GM21723 (cell line): ENCODE results near the gene TBX4.
"Not testable (repeated sequence)": the region's sequence is repeated elsewhere in the genome, so short reads cannot be mapped to it uniquely, and the experiment has no call there.

ENCODE experiments used
- ATAC-seq: cut with Tn5 transposase; IDR thresholded peaks from one replicate; pipeline ENCODE4 v1.9.1; 2021; ENCODE audit warnings: mild to moderate bottlenecking, moderate library complexity; ENCODE audit not compliant: unreplicated experiment

Gene TBX4

DNA sequence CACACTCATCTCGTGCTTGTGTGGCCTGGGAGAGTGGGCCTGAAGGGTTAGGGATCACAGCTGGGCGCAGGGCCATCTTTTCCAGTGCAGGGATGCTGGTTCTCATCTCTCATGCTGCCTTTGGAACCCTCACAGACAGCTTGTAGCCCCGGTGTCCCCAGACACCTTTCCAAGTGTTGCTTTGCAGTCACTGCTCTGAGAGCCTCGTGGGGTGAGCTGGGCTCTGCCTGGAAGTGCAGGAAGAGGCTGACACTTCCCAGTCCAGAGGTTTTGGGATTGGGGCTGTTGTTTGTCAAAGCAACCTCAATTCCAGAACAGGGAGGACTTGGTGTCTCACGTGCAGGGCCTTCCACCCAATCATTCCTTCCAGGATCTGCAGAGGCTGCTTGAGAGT is 28.2 kb downstream of the TBX4 start:
- no peak for ATAC-seq

DNA sequence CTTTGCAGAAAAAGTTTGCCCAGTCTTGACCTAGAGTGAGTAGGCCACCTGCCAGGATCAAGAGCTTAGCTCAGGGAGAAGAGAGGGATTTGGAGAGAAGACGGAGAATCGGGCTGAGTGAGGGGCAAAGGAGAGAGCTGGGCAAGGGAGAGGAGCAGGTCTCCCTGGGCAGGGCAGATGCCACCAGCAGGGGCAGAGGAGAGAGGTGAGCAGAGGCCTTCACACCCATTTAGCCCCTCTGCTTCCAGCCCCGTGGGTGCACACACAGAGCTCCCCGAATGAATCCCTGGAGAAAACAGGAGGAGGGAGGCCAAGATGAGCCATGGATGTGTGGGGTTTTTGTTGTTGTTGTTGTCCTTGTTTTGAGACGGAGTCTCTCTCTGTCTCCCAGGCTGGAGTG is 29.2 kb downstream of the TBX4 start:
- no peak for ATAC-seq

DNA sequence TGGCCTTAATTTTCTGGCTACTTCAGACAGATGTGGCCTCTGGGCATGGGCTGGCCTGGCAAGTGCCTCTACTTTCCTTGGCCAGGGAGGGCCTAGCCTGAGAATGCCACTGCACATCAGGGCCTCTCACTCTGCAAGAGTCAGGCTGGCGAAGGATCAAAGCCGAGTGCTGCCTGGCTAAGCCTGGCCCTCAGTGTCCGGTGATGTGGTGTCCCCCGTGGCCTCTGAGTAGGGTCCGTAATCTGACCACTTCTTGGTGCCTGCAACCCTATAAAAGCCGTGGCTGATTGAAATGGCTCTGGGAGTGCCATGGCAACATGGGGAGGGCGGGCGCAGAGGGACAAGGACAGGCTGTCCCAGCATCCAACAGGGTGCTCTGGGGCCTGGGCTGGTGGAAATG is 30.2 kb downstream of the TBX4 start:
- ATAC-seq, result no peak

DNA sequence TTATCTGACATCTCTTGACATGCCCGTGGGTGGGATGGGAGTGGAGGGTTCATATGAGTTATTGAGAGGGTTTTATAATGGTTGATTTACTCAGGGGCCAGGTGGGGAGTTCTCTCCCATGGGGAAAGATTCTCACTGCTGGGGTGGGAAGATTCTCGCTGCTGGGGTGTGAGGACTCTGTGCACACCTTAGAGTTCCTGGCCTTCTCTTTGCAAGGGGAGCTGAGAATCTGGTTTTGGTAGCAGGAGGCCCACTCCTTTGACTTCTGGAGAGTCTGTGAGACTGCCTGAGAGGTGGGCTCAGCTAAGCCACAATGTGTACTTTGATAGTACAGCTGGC is 31.5 kb downstream of the TBX4 start:
- ATAC-seq, result no peak

DNA sequence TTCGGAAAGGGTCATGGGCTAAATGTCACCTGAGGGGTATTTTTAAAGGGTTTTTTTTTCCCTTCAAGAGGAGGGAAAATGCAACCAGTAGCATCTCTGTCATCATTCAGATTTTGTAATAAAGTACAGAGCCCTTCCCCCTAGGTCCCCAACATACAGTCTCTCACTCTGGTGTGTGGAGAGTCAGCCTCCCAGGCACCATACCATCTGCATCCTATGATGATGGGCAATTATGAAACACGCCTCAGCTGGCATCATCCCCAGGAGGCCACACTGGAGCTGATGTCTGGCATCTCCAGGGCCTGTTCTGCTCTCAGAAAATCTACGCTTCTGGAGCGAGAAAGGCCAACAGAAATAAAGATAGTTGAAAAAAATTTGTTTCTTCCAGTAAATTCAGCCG is 32.0 kb downstream of the TBX4 start:
- ATAC-seq, result no peak

DNA sequence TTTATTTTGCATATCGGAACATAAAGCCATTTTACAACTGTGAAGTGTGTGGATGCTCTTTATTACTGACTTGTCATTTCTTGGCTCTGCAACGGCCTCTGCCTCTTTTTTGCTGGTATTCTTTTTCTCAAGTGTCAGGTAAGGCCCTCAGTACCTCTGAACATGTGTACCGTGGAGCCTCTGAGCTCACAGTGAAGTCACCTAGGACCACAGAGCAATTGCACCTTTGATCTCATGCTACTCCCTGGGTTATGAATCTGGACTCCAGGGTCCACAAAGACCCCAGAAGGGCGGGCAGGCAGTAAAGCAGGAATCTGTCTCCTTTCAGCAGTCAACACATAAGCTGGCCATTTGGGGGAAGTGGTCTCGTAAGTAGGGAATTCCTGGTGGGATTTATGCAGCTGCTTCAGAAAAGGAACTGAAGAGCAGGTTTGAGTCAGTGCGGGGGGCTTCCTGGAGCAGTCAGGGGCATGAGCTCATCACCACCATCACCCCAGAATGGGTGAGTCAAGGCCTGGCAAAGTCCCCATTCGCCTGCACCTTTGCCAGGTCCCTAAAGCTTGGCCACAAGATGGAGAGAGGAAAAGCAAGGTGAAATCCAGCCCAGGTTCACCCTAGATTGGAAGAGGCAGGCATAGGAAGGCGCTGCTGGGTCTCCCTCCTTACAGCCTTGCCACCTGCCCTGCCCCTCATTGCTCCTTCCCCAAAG is 33.0 kb downstream of the TBX4 start:
- no peak for ATAC-seq

DNA sequence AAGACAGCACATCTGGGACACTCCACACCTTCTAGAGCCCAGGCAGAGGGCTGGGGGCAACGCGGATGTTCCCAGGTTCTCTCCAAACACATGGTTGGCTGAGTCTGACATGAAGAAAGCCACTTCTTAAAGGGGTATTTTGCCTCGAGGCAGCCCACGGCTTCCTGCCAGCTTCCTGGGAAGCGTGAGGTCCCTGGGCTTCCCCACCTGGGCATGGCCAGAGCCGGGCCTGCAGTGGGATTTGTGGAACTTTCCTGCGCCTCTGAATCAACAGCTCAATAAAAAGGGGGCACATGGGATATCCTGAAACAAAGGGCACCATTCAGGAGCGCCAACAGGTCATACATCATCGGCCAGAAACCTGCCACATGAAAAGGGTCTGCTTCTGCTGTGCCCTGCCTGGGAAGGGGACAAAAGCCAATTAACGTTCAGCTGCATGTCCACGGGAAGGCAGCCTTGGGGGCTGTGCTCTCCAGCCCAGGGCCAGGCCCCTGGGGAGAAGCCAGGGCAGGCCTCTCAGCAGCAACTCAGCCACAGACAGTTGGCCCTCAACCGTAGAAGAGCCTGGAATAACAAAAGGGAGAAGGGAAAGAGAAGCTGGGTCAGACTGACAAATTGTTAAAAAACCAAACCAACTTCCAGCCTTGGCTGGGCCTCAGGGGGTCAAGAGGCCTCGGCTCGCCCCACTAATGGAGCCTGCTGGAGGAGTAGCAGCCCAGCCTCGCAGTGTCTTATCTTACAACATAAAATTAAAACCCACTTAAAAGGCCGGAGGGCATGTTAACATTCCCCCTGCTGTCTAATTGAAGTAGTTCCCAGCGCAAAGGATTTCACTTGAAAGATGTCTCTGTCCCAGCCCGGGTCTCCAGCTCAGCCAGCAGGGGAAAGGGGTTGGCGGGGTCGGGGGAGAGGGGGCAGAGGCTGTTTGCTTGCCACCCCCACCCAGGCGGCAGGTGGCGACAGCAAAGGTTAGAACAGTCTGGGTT is 34.2 kb downstream of the TBX4 start:
- ATAC-seq, result no peak

DNA sequence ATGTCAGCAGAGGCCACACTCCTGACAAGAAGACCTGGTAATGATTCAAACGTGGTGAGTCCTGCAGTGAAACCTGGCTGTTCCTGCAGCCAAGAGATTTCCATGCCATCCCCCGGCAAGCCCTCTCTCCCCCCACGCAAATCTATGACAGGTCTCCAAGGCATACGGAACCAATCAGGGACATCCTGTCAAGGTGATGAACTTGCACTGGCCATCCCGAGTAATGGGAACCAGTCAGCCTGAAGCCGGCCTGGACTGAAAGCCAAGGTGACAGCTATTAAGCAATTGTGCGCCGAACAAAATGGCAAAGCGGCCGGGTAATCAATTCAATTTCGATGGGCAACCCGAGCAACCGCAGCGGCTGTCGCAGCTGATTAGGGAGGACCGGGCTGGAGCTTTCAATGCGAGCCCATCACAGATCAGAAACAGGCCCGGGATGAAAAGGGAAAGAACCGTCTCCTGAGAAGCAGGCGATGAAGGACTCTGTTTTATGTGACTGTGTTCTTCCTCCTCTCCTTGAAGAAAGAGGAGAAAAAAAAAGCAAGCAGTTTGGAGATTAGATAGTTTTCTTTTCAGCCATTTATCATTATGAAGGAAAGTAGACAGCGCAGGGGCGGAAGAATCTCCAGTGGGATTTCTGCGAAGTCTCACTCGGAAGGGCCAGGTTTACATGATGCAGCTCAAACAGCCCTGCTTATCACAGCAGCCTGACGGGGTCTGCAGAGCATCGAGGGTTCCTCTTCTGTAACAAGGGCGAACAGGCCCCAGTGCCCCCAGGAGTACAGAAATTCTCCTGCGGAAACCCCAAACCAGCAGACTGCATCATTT is 35.2 kb downstream of the TBX4 start:
- ATAC-seq, result no peak

DNA sequence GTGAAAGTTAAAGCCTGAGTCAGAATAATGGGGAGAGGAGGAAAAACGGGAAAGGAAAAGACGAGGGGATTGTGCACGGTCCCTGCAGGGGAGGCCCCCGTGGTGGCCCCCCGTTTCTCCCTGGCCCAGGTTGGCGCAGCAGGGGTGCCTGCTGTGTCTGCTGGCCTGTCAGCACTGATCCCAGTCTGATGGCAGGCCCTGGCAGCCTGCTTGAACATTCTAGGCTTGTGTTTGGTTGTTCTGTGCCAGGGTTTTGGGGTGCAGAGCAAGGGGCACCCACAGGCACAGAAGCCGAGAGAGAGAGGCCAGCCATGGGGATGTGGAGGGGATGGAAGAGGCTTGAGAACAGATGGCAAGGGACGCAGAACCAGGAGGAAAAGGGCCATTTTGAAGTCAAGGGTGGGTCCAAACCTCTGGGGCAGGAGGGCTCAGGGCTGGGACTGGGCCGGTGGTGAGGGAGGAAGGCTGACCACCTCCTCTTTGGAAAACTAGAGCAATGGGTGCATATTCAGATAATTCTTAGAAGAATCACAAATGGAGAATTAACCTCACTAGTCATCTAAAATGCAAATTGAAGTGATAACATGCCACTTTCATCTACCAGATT is 35.9 kb downstream of the TBX4 start:
- ATAC-seq, result no peak

DNA sequence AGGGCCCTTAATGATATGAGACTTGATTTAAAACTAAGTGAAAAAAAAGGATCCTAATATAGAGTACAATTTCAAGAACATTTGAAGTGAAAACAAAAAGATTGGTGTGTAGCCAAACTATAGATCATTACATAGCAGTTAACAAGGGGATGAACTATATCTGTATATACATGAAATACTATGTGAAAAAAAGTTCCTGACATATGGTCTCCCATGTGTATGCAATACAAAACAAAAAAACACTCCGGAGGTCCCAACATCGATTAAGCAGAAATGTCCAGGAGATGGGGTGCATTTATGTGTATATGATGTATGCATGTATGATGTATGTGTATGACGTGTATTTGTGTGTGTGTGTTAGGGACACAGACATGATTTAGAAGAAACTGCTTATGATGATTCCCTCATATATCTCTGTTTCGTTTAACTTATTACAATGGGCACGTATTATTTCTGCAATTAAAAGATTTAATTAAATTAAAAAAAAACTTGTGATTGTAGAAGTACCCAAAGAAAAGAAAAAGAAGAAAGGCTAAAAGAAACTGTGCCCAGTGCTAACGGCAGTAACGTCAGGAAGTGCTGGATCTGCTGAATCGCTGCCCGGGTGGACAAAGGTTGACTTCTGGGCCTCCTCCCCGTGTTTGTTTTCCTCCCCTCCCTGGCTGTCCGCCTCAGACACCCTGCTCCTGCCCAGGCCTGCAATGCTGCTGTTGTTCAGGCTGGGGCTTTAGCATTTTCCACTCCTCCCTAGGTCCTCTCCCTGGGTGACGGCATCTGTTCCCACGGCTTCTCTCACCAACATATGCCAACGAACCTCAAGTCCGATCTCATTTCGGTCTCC is 36.9 kb downstream of the TBX4 start:
- ATAC-seq, result no peak

DNA sequence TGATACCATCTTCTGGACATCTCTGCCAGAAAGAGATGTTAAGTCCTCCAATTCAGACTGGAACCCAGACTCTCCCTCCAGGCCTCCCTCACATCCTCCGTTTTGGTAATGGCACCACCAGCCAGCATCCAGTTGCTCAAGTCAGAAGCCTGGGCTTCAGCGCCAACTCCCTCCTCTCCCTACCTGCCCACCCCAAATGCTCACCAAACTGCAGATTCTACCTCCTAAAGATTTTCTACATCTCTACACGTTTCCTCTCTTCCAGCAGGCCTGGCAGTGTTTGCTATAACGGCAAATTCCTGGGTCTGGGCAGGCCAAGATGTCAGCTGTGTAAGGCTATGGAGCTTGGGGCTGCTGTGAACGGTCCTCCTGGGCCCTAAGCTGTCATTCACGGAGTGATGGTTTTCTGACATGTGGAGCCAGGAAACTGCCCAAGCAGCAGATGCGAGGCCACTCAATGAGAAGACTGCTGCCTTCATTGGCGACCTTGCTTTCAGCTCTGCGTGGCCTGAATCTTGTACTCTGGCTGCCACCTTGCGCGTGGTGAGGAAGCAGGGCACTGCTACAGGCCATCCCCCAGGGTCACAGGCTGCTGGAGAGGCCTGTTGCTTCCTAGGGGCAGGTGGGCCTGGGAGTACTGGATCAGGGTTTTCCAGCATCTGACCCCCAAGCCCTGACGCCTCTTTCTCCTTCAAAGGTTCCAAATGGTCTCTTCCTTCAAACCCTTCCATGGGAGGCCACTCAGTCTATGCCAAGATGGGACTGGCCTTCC is 37.7 kb downstream of the TBX4 start:
- ATAC-seq, result no peak

DNA sequence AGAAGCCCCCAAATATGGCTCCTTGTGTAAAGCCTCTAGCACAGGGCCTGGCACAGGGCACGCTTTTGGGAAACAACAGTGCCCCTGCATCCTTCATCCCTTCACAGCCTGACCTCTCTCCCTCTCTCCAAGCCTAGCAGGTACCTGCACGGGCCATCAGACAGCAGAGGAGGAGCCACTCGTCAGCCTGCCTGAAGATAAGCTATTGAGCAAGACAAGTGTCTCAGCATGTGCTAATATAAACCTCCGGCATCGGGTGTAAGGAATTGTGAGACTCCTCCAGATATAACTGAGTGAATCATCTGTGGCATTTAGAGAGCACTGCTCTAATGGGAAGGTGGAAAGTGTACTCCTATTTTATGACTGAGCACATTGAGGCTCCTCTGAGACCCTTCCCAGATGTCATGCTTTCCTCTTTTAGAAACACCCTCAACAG is 38.3 kb downstream of the TBX4 start:
- no peak for ATAC-seq

DNA sequence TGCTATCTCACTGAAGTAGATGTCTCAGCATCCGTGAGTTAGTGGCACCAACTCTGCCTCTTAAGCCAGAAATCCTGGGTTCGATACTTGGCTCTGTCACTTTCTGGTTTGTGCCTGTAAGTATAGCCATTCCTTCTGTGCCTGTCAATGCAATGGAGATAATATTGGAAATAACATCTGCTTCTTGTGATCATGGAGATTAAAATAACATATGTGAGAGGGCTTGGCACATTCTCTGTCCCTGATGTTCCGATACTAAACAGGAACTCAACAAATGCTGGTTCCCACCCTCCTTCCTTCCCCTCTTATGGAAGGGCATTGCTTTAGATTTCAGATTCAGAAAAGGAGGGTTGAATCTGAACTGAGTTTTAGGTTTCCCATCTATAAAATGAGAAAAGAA is 39.8 kb downstream of the TBX4 start:
- ATAC-seq, result no peak

DNA sequence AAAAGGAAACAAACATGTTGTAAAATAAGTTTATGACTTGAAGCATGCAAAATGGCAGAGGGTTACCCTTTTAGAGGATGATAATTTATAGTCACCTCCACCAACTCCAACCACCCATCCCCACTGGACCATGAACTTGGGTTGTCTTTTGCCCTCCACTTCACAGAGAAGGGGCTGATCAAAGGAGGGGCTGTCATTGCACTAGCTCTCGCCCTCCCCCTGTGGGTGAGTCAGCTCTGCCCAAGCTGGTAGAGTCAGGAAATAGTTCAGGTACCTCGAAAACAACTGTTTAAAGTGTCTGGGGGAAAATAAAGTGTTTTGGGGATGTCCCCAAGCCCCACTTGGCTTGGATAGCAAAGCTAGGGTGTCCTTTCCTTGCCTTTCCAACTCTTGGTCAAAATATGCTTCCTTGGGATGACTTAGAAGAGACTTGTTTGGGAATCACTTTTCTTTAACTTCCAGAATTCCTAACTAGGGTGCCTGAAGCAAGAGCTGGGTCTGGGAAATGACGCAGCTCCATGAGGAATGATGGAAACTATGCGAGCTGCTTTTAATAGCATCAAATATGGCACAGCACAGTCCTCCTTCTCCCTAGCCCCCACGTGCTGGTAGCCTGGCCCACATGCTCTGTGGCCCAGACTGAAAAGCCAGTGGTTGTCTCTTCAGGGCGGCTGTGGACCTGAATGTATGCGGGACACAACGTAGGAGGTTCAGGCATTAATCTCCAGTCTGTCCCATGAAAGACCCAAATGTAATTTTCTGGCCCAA is 40.7 kb downstream of the TBX4 start:
- no peak for ATAC-seq

DNA sequence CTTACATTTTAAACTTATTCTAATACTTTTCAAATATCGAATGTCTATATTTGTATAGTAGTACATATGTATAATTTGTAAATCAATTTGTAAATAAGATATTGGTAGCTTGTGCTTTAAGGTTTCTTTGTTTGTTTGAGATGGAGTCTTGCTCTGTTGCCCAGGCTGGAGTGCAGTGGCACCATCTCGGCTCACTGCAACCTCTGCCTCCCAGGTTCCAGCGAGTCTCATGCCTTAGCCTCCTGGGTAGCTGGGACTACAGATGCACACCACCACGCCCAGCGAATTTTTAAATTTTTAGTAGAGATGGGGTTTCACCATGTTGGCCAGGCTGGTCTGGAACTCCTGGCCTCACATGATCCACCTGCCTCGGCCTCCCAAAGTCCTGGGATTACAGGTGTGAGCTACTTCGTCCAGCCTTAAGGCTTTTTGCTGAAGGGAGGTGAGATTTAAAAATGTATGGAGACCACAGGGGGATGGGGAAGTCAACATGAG is 41.7 kb downstream of the TBX4 start:
- ATAC-seq, result not testable (repeated sequence)

DNA sequence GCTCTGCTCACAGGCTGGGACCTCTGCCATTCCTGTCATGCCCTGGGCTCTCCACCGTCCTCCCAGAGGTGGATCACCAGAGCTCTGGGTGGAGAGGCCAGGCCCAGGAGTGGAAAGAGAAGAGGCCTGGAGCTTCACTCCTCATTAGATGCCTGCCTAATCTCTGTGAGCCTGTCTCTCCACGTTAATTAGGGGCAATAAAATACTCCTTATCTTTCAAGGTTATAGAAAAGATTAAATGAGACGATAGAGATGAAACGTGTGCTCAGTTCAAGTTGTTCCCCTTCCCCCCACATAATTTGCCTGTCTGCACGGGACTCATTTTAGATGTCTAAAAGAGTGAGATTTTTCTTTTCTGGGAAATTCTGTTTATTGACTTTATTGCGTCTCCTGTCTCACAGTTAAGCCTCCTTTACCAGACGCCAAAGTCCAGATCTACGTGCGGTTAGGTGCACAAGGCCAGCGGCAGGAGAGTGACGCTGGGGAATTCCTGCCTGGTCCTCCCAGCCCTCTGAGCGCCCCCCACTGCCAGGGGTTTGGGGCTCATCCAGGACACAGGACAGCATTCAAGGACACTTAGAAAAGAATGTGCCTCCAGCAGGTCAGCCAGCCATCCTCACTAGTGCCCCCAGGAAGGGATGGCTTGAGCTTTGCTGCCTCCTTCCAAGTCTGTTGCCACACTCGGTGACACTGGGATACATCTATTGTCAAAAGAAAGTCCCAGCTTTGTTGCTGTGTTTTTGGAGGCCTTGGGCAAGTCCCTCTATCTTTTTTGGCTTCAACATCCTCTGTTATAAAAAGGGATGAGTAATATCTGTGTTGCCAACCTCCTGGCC is 42.3 kb downstream of the TBX4 start:
- ATAC-seq, result no peak

DNA sequence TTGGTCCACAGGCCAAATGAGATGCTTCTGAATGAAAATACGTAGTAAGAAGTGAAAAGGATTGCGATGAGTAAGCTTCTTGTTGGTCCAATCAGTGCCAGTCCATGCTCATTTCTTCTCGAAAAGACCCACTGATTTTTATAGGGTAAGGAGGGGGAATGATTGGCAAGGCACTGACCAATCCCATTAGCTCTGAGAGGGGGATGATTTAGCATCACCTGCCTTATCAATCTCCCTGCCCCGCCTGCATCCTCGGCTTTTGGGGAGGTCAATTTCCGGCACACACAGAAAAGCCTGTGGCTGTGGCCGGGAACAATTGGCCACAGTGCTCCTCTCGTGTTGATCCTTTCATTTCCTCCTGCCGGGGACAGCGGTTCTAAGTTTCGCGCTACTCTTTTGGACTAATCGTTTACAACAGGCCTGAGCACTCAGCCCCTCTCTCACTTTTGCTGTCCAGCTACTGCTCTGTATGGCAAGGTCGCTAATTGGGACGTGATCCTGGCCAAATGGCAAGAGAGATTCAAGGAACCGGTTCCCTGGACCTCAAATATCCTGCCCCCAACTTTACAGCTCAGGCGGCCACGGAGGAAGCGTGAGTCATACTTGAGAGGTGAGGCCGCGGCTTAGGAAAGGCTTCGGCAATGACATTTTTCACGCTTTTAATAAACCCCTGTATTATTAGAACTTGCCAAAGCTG is 43.1 kb downstream of the TBX4 start:
- ATAC-seq, result no peak
